ENCODE data around the gene STRIP1.

GRCh38 chr1:110034040-110034450 is 379 bp upstream of the STRIP1 start:
- TF ChIP-seq CTCF (conservative IDR thresholded peaks at IDR 0.05) (no peak), EZH2 (IDR thresholded peaks at IDR 0.05; ENCODE audit: low read depth) (no peak)

All from PC-9 (cell line).